Panc1 (cell line): ENCODE results near the gene CDX1. TPM values are rescaled to one million over a fixed set of nuclear protein-coding genes. Genes with fewer than 3 reads are reported as not detected.

Experiments used
- ATAC-seq: fragments of 200-7000 bp; cut with Tn5 transposase; 2 replicates; pipeline ENCODE4 v1.9.1; 2020; ENCODE audit warnings: mild to moderate bottlenecking, moderate library complexity
- BruUV-seq: library from RNA; stranded (reverse); fragments of 400-500 nt; replicated peaks from 2 replicates; lab custom pipeline; 2021; lab: Mats Ljungman, UMichigan
- CTCF ChIA-PET: fragments of 300-600 bp; sonication (Branson Sonifier 250); formaldehyde crosslinking; loops from one replicate; lab custom pipeline; 2022; ENCODE audit warnings: antibody characterized with exemption; lab: Charles Lee
- POLR2A ChIA-PET: fragments of 300-600 bp; sonication (Branson Sonifier 250); formaldehyde crosslinking; loops from one replicate; lab custom pipeline; 2022; ENCODE audit warnings: antibody characterized with exemption; lab: Charles Lee
- DNase-seq: peaks from one replicate; pipeline ENCODE4 v3.0.0-alpha.2; 2010; ENCODE audit warnings: low read depth, low spot score
- H3K27ac ChIP-seq: 2 replicates; pipeline ENCODE4 v1.5.1; 2011; ENCODE audit warnings: mild to moderate bottlenecking, low read length, inconsistent platforms
- H3K27me3 ChIP-seq: fragments of 200-500 bp; sonication (Bioruptor generic); 2 replicates; pipeline ENCODE4 v1.6.0; 2014; ENCODE audit warnings: low read length, inconsistent platforms; ENCODE audit not compliant: control insufficient read depth, insufficient read depth
- H3K36me3 ChIP-seq: fragments of 200-500 bp; sonication (Bioruptor generic); 2 replicates; pipeline ENCODE4 v1.5.1; 2014; ENCODE audit warnings: inconsistent platforms, mild to moderate bottlenecking, low read length, moderate library complexity; ENCODE audit not compliant: control insufficient read depth, insufficient read depth
- H3K4me1 ChIP-seq: 2 replicates; pipeline ENCODE4 v1.5.1; 2011; ENCODE audit warnings: inconsistent platforms, mild to moderate bottlenecking, low read length, moderate library complexity; ENCODE audit not compliant: control insufficient read depth, insufficient read depth
- H3K4me3 ChIP-seq, 2 experiments: 2 replicates each; pipeline ENCODE4 v1.5.1; 2011 to 2012; ENCODE audit warnings: low read depth in 2 of 2, low read length in 2 of 2, mild to moderate bottlenecking in 2 of 2, inconsistent platforms in 1 of 2, moderate library complexity in 1 of 2
- H3K9me3 ChIP-seq: fragments of 200-500 bp; sonication (Bioruptor generic); 2 replicates; pipeline ENCODE4 v1.5.1; 2014; ENCODE audit warnings: low read depth, mild to moderate bottlenecking, inconsistent platforms, low read length, moderate library complexity; ENCODE audit not compliant: control insufficient read depth, insufficient read depth
- CTCF ChIP-seq: fragments of 450-650 bp; IDR thresholded peaks from 2 replicates; pipeline ENCODE4 v1.5.1; 2017; ENCODE audit warnings: mild to moderate bottlenecking
- POLR2AphosphoS5 ChIP-seq: IDR thresholded peaks from 2 replicates; pipeline ENCODE4 v1.6.1; 2012; ENCODE audit warnings: mild to moderate bottlenecking, low read depth, low read length, moderate library complexity
- REST ChIP-seq, 2 experiments: IDR thresholded peaks; 2 replicates each; pipeline ENCODE4 v1.6.1; 2011 to 2012; ENCODE audit warnings: low read depth in 2 of 2, control low read depth in 1 of 2, low read length in 1 of 2, mild to moderate bottlenecking in 1 of 2, moderate library complexity in 1 of 2; ENCODE audit not compliant: insufficient read depth in 1 of 2
- SIN3A ChIP-seq: IDR thresholded peaks from 2 replicates; pipeline ENCODE4 v1.6.1; 2012; ENCODE audit warnings: low read depth, mild to moderate bottlenecking, low read length, moderate library complexity, borderline replicate concordance; ENCODE audit not compliant: insufficient read depth
- TCF7L2 ChIP-seq: IDR thresholded peaks from 2 replicates; pipeline ENCODE4 v1.6.1; 2011; ENCODE audit warnings: mild to moderate bottlenecking, low read depth, low read length, inconsistent platforms
- in situ Hi-C: cut with HindIII; loops from 2 replicates; pipeline ENCODE4 v1.10.0; 2016; ENCODE audit warnings: low sequenced_read_pairs, low pct_unique_long_range_greater_than_20kb
- intact Hi-C: fragments of 100-400 bp; cut with micrococcal nuclease; formaldehyde crosslinking; loops from one replicate; pipeline ENCODE4 v1.10.0; 2022; ENCODE audit not compliant: unreplicated experiment
- total RNA-seq: library from RNA; stranded (reverse); gene quantifications from one replicate; pipeline ENCODE4 v1.2.1, GENCODE V29; 2021; ENCODE audit not compliant: unreplicated experiment

Gene CDX1
- total RNA-seq, 1 experiment from 2014 or later = not detected

GRCh38 chr5:150120062-150120441, 46.5 kb upstream of the CDX1 start:
- Histone ChIP-seq H3K36me3 (no peaks in the 10 kb centered on the region), H3K4me3 (no peak overlapping the region), H3K27me3 (no peaks in the 10 kb centered on the region), H3K9me3 (no peaks in the 10 kb centered on the region), H3K27ac (no peak overlapping the region), H3K4me1 (peaks cover 7% of the 10 kb centered on the region)
- TF ChIP-seq SIN3A (no peak), POLR2AphosphoS5 (no peak), CTCF (no peak), TCF7L2 (no peak), REST (IDR thresholded peaks at IDR 0.05; ENCODE audit: insufficient read depth in 1 of 2, low read depth in 2 of 2, low read length in 1 of 2) (no peak)
- ATAC-seq (no peak), DNase-seq (no peak)
- intact Hi-C loops = no loop called here
- ChIA-PET POLR2A (no interaction called here), CTCF (interaction anchor here (0.6 kb wide), 1 partner anchor 557 kb away, joined by 3 read pairs; no protein-coding TSS in a partner anchor)
- in situ Hi-C loops = no loop called here
- BruUV-seq = no TSS peak

GRCh38 chr5:150120617-150121447, 45.7 kb upstream of the CDX1 start:
- Histone ChIP-seq H3K4me3 (no peak overlapping the region), H3K36me3 (no peaks in the 10 kb centered on the region), H3K4me1 (peaks cover 7% of the 10 kb centered on the region), H3K27me3 (no peaks in the 10 kb centered on the region), H3K9me3 (no peaks in the 10 kb centered on the region), H3K27ac (no peak overlapping the region)
- in situ Hi-C loops (no loop called here), intact Hi-C loops (no loop called here)
- DNase-seq = no peak
- no peak for ATAC-seq
- ChIA-PET CTCF (interaction anchor here (0.6 kb wide), 2 partner anchors 484 to 558 kb away, joined by 3 read pairs; no protein-coding TSS in a partner anchor), POLR2A (no interaction called here)
- BruUV-seq = no TSS peak
- TF ChIP-seq POLR2AphosphoS5 = no peak
- TF ChIP-seq SIN3A = no peak
- TF ChIP-seq CTCF = no peak
- TF ChIP-seq TCF7L2 = no peak
